GM12872 (cell line): ENCODE results near the gene FAM83C.

Source experiments
- CTCF ChIP-seq: IDR thresholded peaks from 3 replicates; pipeline ENCODE4 v1.5.1; 2011; ENCODE audit warnings: low read depth, mild to moderate bottlenecking, low read length, moderate library complexity; ENCODE audit not compliant: insufficient read depth

FAM83C gene

GRCh38 chr20:35306931-35307517 lies 14.8 kb upstream of the FAM83C start:
- TF ChIP-seq CTCF, result peak; percentile 62

- TF ChIP-seq CTCF, result no peak
Observed at GRCh38 chr20:35305682-35306556, 13.7 kb upstream of the FAM83C start.

GRCh38 chr20:35304956-35305355 lies 12.7 kb upstream of the FAM83C start:
- TF ChIP-seq CTCF, result no peak

GRCh38 chr20:35303735-35304491 lies 11.7 kb upstream of the FAM83C start:
- TF ChIP-seq CTCF, result peak; percentile 95

- TF ChIP-seq CTCF, result no peak
Observed at GRCh38 chr20:35303382-35303734, 11.1 kb upstream of the FAM83C start.

- TF ChIP-seq CTCF, result no peak
Observed at GRCh38 chr20:35302421-35303335, 10.5 kb upstream of the FAM83C start.
